Tibial nerve (tissue), 4 donors: ENCODE data around the gene S100A16. TPM values are rescaled to one million over a fixed set of nuclear protein-coding genes. Genes with fewer than 3 reads are reported as not detected.
A peak's percentile ranks its signal among the peaks of the same experiment; 100 is the strongest.

Experiments
- DNase-seq, 2 donors: peaks; one replicate each; pipeline ENCODE4 v3.0.0-alpha.2; 2019; ENCODE audit warnings: low spot score in 2 of 2
- H3K27ac ChIP-seq, 4 donors: fragments of 200-600 bp; sonication (generic) in 3 of 4; one replicate each; pipeline ENCODE4 v1.5.1; 2017 to 2019; ENCODE audit warnings: mild to moderate bottlenecking in 1 of 4
- H3K27me3 ChIP-seq, 2 donors: fragments of 200-600 bp; sonication (generic) in 1 of 2; one replicate each; pipeline versions ENCODE4 v1.5.1 to v1.6.0; 2017 to 2019
- H3K36me3 ChIP-seq, 3 donors: fragments of 200-600 bp; sonication (generic); one replicate each; pipeline ENCODE4 v1.5.1; 2018 to 2019
- H3K4me1 ChIP-seq, 4 donors: fragments of 200-600 bp; sonication (generic) in 3 of 4; one replicate each; pipeline ENCODE4 v1.5.1; 2017 to 2019
- H3K4me3 ChIP-seq, 4 donors: fragments of 200-600 bp; sonication (generic) in 3 of 4; one replicate each; pipeline ENCODE4 v1.5.1; 2017 to 2019; ENCODE audit warnings: mild to moderate bottlenecking in 1 of 4, moderate library complexity in 1 of 4
- H3K9me3 ChIP-seq, 4 donors: fragments of 200-600 bp; sonication (generic) in 3 of 4; one replicate each; pipeline ENCODE4 v1.5.1; 2017 to 2019
- EP300 ChIP-seq, 2 donors: sonication (generic); formaldehyde crosslinking; IDR thresholded peaks; one replicate each; pipeline ENCODE4 v1.6.1; 2017; ENCODE audit warnings: antibody characterized with exemption in 2 of 2, mild to moderate bottlenecking in 1 of 2
- POLR2A ChIP-seq, 2 donors: fragments of 450-650 bp; IDR thresholded peaks; one replicate each; pipeline ENCODE4 v1.6.1; 2017; ENCODE audit warnings: antibody characterized with exemption in 2 of 2, mild to moderate bottlenecking in 2 of 2, moderate library complexity in 2 of 2
- WGBS, 2 donors: methylation state at CpG; one replicate each; pipeline ENCODE4 v1.1.5; 2018; 5-methylcytosine and 5-hydroxymethylcytosine counted together
- total RNA-seq, 4 donors: library from RNA; depleted of rRNA; stranded (reverse); fragments of >200 nt; gene quantifications; one replicate each; pipeline ENCODE4 v1.1.0, GENCODE V29; 2016
- TF ChIP-seq, protein P1 (sequence below), 5 experiments: fragments of 200-600 bp in 3 of 5; fragments of 450-650 bp in 2 of 5; sonication (generic) in 3 of 5; IDR thresholded peaks; one replicate each; pipeline ENCODE4 v1.5.1; 2016 to 2019; ENCODE audit warnings: antibody characterized with exemption in 5 of 5, mild to moderate bottlenecking in 3 of 5, moderate library complexity in 2 of 5

S100A16 gene
- total RNA-seq, 4 donors from 2014 or later: 45.5 to 120 (median 77.1) TPM

DNA sequence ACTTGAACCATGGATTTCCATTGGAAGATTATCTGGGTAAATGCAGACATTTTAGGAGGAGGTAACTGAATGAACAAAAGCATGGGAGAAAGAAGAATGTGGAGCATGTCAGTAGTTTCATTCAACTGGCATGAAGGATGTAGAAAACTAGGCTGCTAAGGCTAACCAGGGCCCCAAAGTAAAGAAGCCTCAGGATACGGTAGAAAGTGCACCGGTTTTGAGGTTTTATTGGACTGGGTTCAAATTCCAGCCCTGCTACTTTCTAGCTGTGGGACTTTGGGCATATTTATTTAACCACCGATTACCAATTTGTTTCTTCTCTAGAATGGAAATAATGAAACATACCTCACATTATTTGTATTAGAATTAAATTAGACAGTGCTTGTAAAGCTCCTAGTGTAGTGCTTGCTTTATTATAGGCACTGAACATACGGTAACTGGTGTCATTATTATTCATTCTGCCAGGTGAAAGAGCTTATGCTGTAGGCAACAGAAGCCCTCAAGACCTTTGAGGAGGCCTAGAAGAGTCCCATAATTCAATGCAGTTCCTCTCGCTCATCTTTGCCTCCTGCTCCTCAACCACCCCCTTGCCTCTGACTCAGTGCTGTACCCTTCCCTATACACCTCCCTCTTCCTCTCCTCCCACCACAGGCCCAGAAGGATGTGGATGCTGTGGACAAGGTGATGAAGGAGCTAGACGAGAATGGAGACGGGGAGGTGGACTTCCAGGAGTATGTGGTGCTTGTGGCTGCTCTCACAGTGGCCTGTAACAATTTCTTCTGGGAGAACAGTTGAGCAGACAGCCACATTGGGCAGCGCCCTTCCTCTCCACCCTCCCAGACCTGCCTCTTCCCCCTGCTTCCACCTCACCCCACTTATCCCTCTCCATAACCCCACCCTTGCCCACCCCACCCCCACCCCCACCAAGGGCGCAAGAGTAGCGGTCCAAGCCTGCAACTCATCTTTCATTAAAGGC is 18.4 kb upstream of the S100A16 start:
- Histone ChIP-seq H3K4me3 (no peak overlapping the region), H3K4me1 (peaks cover 0 to 64% (median 32%) of the 10 kb centered on the region in 4 donors), H3K9me3 (no peaks in the 10 kb centered on the region), H3K27me3 (no peaks in the 10 kb centered on the region), H3K36me3 (peaks cover 0 to 11% (median 0%) of the 10 kb centered on the region in 3 donors), H3K27ac (peak overlapping the region in 3 of 4 donors; percentile 2 to 90 (median 3))
- TF ChIP-seq EP300 (IDR thresholded peaks at IDR 0.05) (no peak), POLR2A (IDR thresholded peaks at IDR 0.05) (no peak)
- TF ChIP-seq, protein P1, sequence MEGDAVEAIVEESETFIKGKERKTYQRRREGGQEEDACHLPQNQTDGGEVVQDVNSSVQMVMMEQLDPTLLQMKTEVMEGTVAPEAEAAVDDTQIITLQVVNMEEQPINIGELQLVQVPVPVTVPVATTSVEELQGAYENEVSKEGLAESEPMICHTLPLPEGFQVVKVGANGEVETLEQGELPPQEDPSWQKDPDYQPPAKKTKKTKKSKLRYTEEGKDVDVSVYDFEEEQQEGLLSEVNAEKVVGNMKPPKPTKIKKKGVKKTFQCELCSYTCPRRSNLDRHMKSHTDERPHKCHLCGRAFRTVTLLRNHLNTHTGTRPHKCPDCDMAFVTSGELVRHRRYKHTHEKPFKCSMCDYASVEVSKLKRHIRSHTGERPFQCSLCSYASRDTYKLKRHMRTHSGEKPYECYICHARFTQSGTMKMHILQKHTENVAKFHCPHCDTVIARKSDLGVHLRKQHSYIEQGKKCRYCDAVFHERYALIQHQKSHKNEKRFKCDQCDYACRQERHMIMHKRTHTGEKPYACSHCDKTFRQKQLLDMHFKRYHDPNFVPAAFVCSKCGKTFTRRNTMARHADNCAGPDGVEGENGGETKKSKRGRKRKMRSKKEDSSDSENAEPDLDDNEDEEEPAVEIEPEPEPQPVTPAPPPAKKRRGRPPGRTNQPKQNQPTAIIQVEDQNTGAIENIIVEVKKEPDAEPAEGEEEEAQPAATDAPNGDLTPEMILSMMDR (IDR thresholded peaks at IDR 0.05): no peak
- DNase-seq: no peak
- WGBS, 2 donors: 75 to 78% methylated on average over 10 of the region's 10 CpGs

DNA sequence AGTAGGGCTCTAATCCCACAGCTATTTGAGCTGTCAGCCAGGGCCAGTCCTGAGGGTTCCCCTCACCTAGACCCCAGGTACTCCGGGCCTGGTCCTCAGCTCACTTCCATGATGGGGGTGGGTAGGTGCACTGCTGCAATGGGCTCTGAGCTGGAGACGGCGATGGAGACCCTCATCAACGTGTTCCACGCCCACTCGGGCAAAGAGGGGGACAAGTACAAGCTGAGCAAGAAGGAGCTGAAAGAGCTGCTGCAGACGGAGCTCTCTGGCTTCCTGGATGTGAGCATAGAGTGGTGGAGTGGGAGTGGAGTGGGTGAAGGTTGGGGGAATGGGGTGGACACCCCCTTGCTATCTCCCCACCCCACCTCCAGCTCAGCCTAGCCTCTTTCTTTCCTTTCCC is 17.4 kb upstream of the S100A16 start:
- peak overlapping the region in 2 of 4 donors; percentile 90 to 96 for H3K27ac ChIP-seq
- TF ChIP-seq EP300 (IDR thresholded peaks at IDR 0.05) (no peak), POLR2A (IDR thresholded peaks at IDR 0.05) (no peak)
- TF ChIP-seq, protein P1 (IDR thresholded peaks at IDR 0.05): no peak
- no peak overlapping the region for H3K4me3 ChIP-seq
- 80 to 83% methylated on average over 6 to 7 of the region's 7 CpGs for WGBS, 2 donors
- peaks cover 0 to 64% (median 27%) of the 10 kb centered on the region in 4 donors for H3K4me1 ChIP-seq
- H3K9me3 ChIP-seq: no peaks in the 10 kb centered on the region
- no peaks in the 10 kb centered on the region for H3K27me3 ChIP-seq
- peaks cover 0 to 2% (median 0%) of the 10 kb centered on the region in 3 donors for H3K36me3 ChIP-seq
- DNase-seq: no peak

DNA sequence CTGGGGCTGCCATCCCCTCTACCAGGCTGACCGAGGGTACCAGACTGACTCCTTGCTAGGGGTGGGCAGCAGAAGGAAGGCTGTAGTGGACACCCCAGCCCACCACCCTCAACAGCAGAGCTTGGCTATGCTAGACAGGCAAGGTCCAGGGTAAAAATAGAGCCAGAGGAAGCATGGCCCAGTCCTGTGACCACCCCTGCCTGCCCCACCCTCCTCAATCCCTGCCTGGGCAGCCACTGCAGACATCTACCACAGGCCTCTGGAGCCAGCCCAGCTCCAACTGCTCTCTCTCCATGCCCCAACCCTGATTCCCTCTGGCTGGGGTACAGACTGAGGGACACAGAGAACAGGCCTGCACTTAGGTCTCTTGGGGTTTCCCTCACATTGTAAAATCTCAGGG is 17.0 kb upstream of the S100A16 start:
- Histone ChIP-seq H3K4me1 (peaks cover 0 to 60% (median 24%) of the 10 kb centered on the region in 4 donors), H3K27ac (peak overlapping the region in 2 of 4 donors; percentile 90 to 96), H3K4me3 (no peak overlapping the region), H3K27me3 (no peaks in the 10 kb centered on the region), H3K9me3 (no peaks in the 10 kb centered on the region), H3K36me3 (peaks cover 0 to 3% (median 0%) of the 10 kb centered on the region in 3 donors)
- TF ChIP-seq EP300 (IDR thresholded peaks at IDR 0.05): no peak
- TF ChIP-seq, protein P1 (IDR thresholded peaks at IDR 0.05): no peak
- 71 to 86% methylated on average over 1 of the region's 1 CpG for whole genome bisulfite sequencing, 2 donors
- DNase-seq: no peak

DNA sequence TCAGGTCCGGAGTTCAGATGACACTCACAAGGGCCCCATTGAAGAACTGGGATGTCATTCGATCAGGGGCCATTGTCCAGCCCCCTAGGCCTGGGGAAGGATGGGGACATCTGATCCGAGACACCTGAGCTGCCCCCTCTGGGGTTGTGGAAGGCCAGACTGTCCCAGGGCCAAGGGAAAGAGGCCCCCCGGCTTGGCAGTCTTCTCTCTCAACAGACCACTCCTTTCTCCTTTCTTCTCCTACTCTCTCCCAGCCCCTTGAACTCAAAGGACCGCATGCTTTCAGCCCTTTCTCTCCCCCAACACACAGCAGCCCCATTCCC is 16.4 kb upstream of the S100A16 start:
- WGBS, 2 donors: 57 to 66% methylated on average over 5 of the region's 5 CpGs
- DNase-seq: no peak
- Histone ChIP-seq H3K4me1 (peaks cover 0 to 57% (median 24%) of the 10 kb centered on the region in 4 donors), H3K27ac (peak overlapping the region in 3 of 4 donors; percentile 82 to 96 (median 90)), H3K36me3 (peaks cover 0 to 7% (median 0%) of the 10 kb centered on the region in 3 donors), H3K9me3 (no peaks in the 10 kb centered on the region), H3K4me3 (no peak overlapping the region), H3K27me3 (no peaks in the 10 kb centered on the region)
- TF ChIP-seq, protein P1 (IDR thresholded peaks at IDR 0.05): no peak
- TF ChIP-seq EP300 (IDR thresholded peaks at IDR 0.05) (no peak), POLR2A (IDR thresholded peaks at IDR 0.05) (no peak)
